HCT116 (cell line): Measurements from ENCODE around the gene CACNA2D3. TPM values are rescaled to one million over a fixed set of nuclear protein-coding genes. Genes with fewer than 3 reads are reported as not detected.

Experiments used
- ATAC-seq: fragments of 200-7000 bp; cut with Tn5 transposase; 2 replicates; pipeline ENCODE4 v1.9.1; 2020; ENCODE audit warnings: mild to moderate bottlenecking, moderate library complexity
- BruUV-seq: library from RNA; stranded (reverse); fragments of 400-500 nt; replicated peaks from 2 replicates; lab custom pipeline; 2021; lab: Mats Ljungman, UMichigan
- CTCF ChIA-PET: fragments of 300-600 bp; sonication (Branson Sonifier 250); formaldehyde crosslinking; loops from one replicate; lab custom pipeline; 2021; ENCODE audit warnings: antibody characterized with exemption; lab: Charles Lee
- POLR2A ChIA-PET: fragments of 300-600, 350-600 bp; sonication (Branson Sonifier 250); formaldehyde crosslinking; loops from one replicate; lab custom pipeline; 2021; ENCODE audit warnings: antibody characterized with exemption; lab: Charles Lee
- RAD21 ChIA-PET, 2 experiments: fragments of 300-600 bp; sonication (Branson Sonifier 250); formaldehyde crosslinking; loops; one replicate each; lab custom pipeline; 2023; ENCODE audit warnings: low total read pairs in 2 of 2; ENCODE audit not compliant: uncharacterized antibody in 2 of 2, unreplicated experiment in 2 of 2, low non-redundant PET in 1 of 2; lab: Charles Lee
- DNase-seq: peaks from one replicate; pipeline ENCODE4 v3.0.0-alpha.2; 2010; ENCODE audit warnings: low read depth, low spot score
- H2AFZ ChIP-seq: fragments of 200-600 bp; shearing (Covaris generic), sonication (generic); 2 replicates; pipeline ENCODE4 v1.6.1; 2017; ENCODE audit warnings: low read depth, mixed run types, mixed read lengths, antibody characterized with exemption, low read length; ENCODE audit not compliant: poor library complexity, severe bottlenecking
- H3K27ac ChIP-seq: 2 replicates; pipeline ENCODE4 v1.5.1; 2012; ENCODE audit warnings: low read depth, low read length
- H3K27me3 ChIP-seq: fragments of 200-600 bp; sonication (generic); 2 replicates; pipeline ENCODE4 v1.6.1; 2016; ENCODE audit warnings: mixed run types, low read length, mixed read lengths; ENCODE audit not compliant: insufficient read depth
- H3K36me3 ChIP-seq, 2 experiments: fragments of 200-500 bp in 1 of 2; fragments of 200-600 bp in 1 of 2; sonication (Bioruptor generic) in 1 of 2; sonication (generic) in 1 of 2; 2 replicates each; pipeline versions ENCODE4 v1.5.1 to v1.6.1; 2014 to 2016; ENCODE audit warnings: low read length in 2 of 2, inconsistent platforms in 1 of 2, mixed read lengths in 1 of 2, mixed run types in 1 of 2; ENCODE audit not compliant: insufficient read depth in 2 of 2, control insufficient read depth in 1 of 2
- H3K4me1 ChIP-seq, 2 experiments: fragments of 200-600 bp in 1 of 2; sonication (generic) in 1 of 2; 2 replicates each; pipeline versions ENCODE4 v1.5.1 to v1.6.1; 2012 to 2017; ENCODE audit warnings: low read length in 2 of 2, inconsistent platforms in 1 of 2, mild to moderate bottlenecking in 1 of 2, mixed read lengths in 1 of 2, mixed run types in 1 of 2, moderate library complexity in 1 of 2; ENCODE audit not compliant: insufficient read depth in 2 of 2, control insufficient read depth in 1 of 2
- H3K4me2 ChIP-seq: fragments of 200-600 bp; sonication (generic); 2 replicates; pipeline ENCODE4 v1.6.1; 2017; ENCODE audit warnings: mixed run types, low read length, mixed read lengths
- H3K4me3 ChIP-seq, 2 experiments: fragments of 200-600 bp in 1 of 2; sonication (generic) in 1 of 2; replicated peaks in 1 of 2; 2 replicates each; pipeline ENCODE4 v1.5.1; 2011 to 2016; ENCODE audit warnings: low read length in 2 of 2, control low read depth in 1 of 2, low read depth in 1 of 2, mild to moderate bottlenecking in 1 of 2, mixed read lengths in 1 of 2, mixed run types in 1 of 2
- H3K79me2 ChIP-seq: fragments of 200-600 bp; sonication (generic); 2 replicates; pipeline ENCODE4 v1.6.1; 2017; ENCODE audit warnings: mild to moderate bottlenecking, mixed run types, low read length, moderate library complexity, mixed read lengths; ENCODE audit not compliant: insufficient read depth
- H3K9ac ChIP-seq: fragments of 200-600 bp; sonication (generic); 2 replicates; pipeline ENCODE4 v1.6.1; 2016; ENCODE audit warnings: low read length, mixed read lengths
- H3K9me2 ChIP-seq: fragments of 200-600 bp; sonication (generic), shearing (Covaris generic); 2 replicates; pipeline ENCODE4 v1.6.1; 2017; ENCODE audit warnings: mixed run types, mild to moderate bottlenecking, moderate library complexity; ENCODE audit not compliant: insufficient read depth
- H3K9me3 ChIP-seq, 2 experiments: fragments of 200-500 bp in 1 of 2; fragments of 200-600 bp in 1 of 2; sonication (Bioruptor generic) in 1 of 2; sonication (generic) in 1 of 2; 2 replicates each; pipeline ENCODE4 v1.6.1; 2014 to 2017; ENCODE audit warnings: low read length in 2 of 2, mixed read lengths in 2 of 2, inconsistent platforms in 1 of 2, low read depth in 1 of 2, mild to moderate bottlenecking in 1 of 2, mixed run types in 1 of 2, moderate library complexity in 1 of 2; ENCODE audit not compliant: control insufficient read depth in 1 of 2, insufficient read depth in 1 of 2
- H4K20me1 ChIP-seq: fragments of 200-600 bp; sonication (generic), shearing (Covaris generic); 2 replicates; pipeline ENCODE4 v1.6.1; 2017; ENCODE audit warnings: mixed run types, mild to moderate bottlenecking, moderate library complexity; ENCODE audit not compliant: insufficient read depth
- CBX3 ChIP-seq: IDR thresholded peaks from 2 replicates; pipeline ENCODE4 v1.6.1; 2012; ENCODE audit warnings: low read depth
- CEBPB ChIP-seq: IDR thresholded peaks from 2 replicates; pipeline ENCODE4 v1.6.1; 2012; ENCODE audit warnings: low read depth
- EGR1 ChIP-seq: IDR thresholded peaks from 2 replicates; pipeline ENCODE4 v1.6.1; 2012; ENCODE audit warnings: low read depth
- ELF1 ChIP-seq: IDR thresholded peaks from 2 replicates; pipeline ENCODE4 v1.6.1; 2012; ENCODE audit warnings: low read depth, borderline replicate concordance
- EZH2 ChIP-seq: fragments of 200-600 bp; sonication (generic); IDR thresholded peaks from 2 replicates; pipeline ENCODE4 v1.6.1; 2017; ENCODE audit warnings: antibody characterized with exemption, mixed run types
- FOSL1 ChIP-seq: IDR thresholded peaks from 2 replicates; pipeline ENCODE4 v1.6.1; 2012; ENCODE audit warnings: low read depth
- JUND ChIP-seq: IDR thresholded peaks from 2 replicates; pipeline ENCODE4 v1.6.1; 2012
- POLR2A ChIP-seq: IDR thresholded peaks from 2 replicates; pipeline ENCODE4 v1.7.0; 2011; ENCODE audit warnings: borderline replicate concordance; ENCODE audit not compliant: insufficient read depth, insufficient read length; ENCODE audit errors: extremely low read depth
- POLR2AphosphoS5 ChIP-seq: IDR thresholded peaks from 2 replicates; pipeline ENCODE4 v1.6.1; 2011; ENCODE audit warnings: mild to moderate bottlenecking, low read depth, low read length, moderate library complexity
- RAD21 ChIP-seq: IDR thresholded peaks from 2 replicates; pipeline ENCODE4 v1.6.1; 2012; ENCODE audit warnings: low read depth, mild to moderate bottlenecking
- SIN3A ChIP-seq: IDR thresholded peaks from 2 replicates; pipeline ENCODE4 v1.6.1; 2012; ENCODE audit warnings: low read depth
- SP1 ChIP-seq: IDR thresholded peaks from 2 replicates; pipeline ENCODE4 v1.6.1; 2012; ENCODE audit warnings: low read depth
- SRF ChIP-seq: IDR thresholded peaks from 2 replicates; pipeline ENCODE4 v1.6.1; 2012; ENCODE audit warnings: low read depth
- TCF7L2 ChIP-seq: IDR thresholded peaks from 2 replicates; pipeline ENCODE4 v1.7.0; 2011; ENCODE audit warnings: borderline replicate concordance, inconsistent platforms; ENCODE audit not compliant: insufficient read depth, insufficient read length; ENCODE audit errors: extremely low read depth
- ZFX ChIP-seq: fragments of 450-650 bp; IDR thresholded peaks from 2 replicates; pipeline ENCODE4 v1.6.1; 2017
- ZNF274 ChIP-seq: fragments of 200-500 bp; sonication (Bioruptor generic); IDR thresholded peaks from 2 replicates; pipeline ENCODE4 v1.6.1; 2014; ENCODE audit warnings: mild to moderate bottlenecking, low read depth, low read length, inconsistent platforms
- intact Hi-C: fragments of 100-400 bp; cut with micrococcal nuclease; formaldehyde crosslinking; loops from 2 replicates; pipeline ENCODE4 v1.10.0; 2022
- total RNA-seq: library from RNA; stranded (reverse); gene quantifications from one replicate; pipeline ENCODE4 v1.2.1, GENCODE V29; 2021; ENCODE audit not compliant: unreplicated experiment
- TF ChIP-seq, protein P1 (sequence below): IDR thresholded peaks from 2 replicates; pipeline ENCODE4 v1.6.1; 2012
- TF ChIP-seq, protein P2 (sequence below), 3 experiments: fragments of 200-600 bp in 1 of 3; sonication (generic) in 1 of 3; IDR thresholded peaks in 2 of 3; conservative IDR thresholded peaks in 1 of 3; 2 replicates each; pipeline ENCODE4 v1.5.1; 2012 to 2017; ENCODE audit warnings: low read depth in 2 of 3, low read length in 2 of 3, antibody characterized with exemption in 1 of 3, borderline replicate concordance in 1 of 3, control low read depth in 1 of 3, mild to moderate bottlenecking in 1 of 3, mixed read lengths in 1 of 3, mixed run types in 1 of 3, moderate library complexity in 1 of 3; ENCODE audit not compliant: insufficient read depth in 1 of 3
- TF ChIP-seq, protein P3 (sequence below): IDR thresholded peaks from 2 replicates; pipeline ENCODE4 v1.6.1; 2012; ENCODE audit warnings: low read depth

Gene CACNA2D3
- total RNA-seq, 1 experiment from 2014 or later: 0.20 TPM

DNA sequence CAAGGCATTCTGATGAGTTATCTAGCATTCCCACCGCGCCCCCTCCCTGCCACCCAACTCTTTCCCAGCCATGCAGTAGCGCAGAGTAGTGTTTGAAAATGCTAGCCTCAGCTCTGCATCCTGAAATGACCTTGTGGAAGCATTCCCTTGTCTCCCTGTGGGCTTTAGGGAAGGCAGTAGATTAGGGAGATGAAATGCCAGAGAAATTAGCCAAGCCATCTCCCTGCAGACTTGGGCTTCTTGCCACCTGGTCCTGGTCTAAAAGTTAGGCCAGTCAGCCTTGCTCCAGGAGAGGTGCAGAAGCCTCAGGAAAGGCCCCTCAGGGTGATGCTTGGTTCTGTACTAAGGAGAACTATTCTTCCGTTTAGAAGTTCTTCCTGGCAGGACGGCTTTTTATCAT lies 231.2 kb downstream of the CACNA2D3 start:
- Histone ChIP-seq H3K79me2 (no peaks in the 10 kb centered on the region), H3K4me1 (no peaks in the 10 kb centered on the region), H3K4me2 (no peak overlapping the region), H3K9me2 (no peaks in the 10 kb centered on the region), H3K27me3 (peaks cover 5% of the 10 kb centered on the region; the same call in 1 of the 2 replicates), H2AFZ (no peak overlapping the region), H3K9me3 (no peaks in the 10 kb centered on the region), H3K27ac (no peak overlapping the region), H3K9ac (no peak overlapping the region), H4K20me1 (no peaks in the 10 kb centered on the region), H3K4me3 (no peak overlapping the region), H3K36me3 (no peaks in the 10 kb centered on the region)
- ATAC-seq (no peak), DNase-seq (no peak)
- ChIA-PET POLR2A (no interaction called here), RAD21 (no interaction called here), CTCF (no interaction called here)
- BruUV-seq: no TSS peak
- intact Hi-C loops: no loop called here
- TF ChIP-seq, protein P1, sequence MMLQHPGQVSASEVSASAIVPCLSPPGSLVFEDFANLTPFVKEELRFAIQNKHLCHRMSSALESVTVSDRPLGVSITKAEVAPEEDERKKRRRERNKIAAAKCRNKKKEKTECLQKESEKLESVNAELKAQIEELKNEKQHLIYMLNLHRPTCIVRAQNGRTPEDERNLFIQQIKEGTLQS: no peak
- TF ChIP-seq CEBPB (no peak), ZNF274 (no peak), ZFX (no peak), SRF (no peak), RAD21 (no peak), SP1 (no peak), TCF7L2 (no peak), SIN3A (no peak), CBX3 (no peak), JUND (no peak), ELF1 (no peak), EZH2 (no peak), FOSL1 (no peak), POLR2A (no peak), EGR1 (no peak), POLR2AphosphoS5 (no peak)
- TF ChIP-seq, protein P2, sequence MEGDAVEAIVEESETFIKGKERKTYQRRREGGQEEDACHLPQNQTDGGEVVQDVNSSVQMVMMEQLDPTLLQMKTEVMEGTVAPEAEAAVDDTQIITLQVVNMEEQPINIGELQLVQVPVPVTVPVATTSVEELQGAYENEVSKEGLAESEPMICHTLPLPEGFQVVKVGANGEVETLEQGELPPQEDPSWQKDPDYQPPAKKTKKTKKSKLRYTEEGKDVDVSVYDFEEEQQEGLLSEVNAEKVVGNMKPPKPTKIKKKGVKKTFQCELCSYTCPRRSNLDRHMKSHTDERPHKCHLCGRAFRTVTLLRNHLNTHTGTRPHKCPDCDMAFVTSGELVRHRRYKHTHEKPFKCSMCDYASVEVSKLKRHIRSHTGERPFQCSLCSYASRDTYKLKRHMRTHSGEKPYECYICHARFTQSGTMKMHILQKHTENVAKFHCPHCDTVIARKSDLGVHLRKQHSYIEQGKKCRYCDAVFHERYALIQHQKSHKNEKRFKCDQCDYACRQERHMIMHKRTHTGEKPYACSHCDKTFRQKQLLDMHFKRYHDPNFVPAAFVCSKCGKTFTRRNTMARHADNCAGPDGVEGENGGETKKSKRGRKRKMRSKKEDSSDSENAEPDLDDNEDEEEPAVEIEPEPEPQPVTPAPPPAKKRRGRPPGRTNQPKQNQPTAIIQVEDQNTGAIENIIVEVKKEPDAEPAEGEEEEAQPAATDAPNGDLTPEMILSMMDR (IDR thresholded peaks at IDR 0.05 in 2 of 3, conservative IDR thresholded peaks at IDR 0.05 in 1 of 3; ENCODE audit: borderline replicate concordance in 1 of 3, insufficient read depth in 1 of 3, low read depth in 2 of 3, low read length in 2 of 3): no peak
- TF ChIP-seq, protein P3, sequence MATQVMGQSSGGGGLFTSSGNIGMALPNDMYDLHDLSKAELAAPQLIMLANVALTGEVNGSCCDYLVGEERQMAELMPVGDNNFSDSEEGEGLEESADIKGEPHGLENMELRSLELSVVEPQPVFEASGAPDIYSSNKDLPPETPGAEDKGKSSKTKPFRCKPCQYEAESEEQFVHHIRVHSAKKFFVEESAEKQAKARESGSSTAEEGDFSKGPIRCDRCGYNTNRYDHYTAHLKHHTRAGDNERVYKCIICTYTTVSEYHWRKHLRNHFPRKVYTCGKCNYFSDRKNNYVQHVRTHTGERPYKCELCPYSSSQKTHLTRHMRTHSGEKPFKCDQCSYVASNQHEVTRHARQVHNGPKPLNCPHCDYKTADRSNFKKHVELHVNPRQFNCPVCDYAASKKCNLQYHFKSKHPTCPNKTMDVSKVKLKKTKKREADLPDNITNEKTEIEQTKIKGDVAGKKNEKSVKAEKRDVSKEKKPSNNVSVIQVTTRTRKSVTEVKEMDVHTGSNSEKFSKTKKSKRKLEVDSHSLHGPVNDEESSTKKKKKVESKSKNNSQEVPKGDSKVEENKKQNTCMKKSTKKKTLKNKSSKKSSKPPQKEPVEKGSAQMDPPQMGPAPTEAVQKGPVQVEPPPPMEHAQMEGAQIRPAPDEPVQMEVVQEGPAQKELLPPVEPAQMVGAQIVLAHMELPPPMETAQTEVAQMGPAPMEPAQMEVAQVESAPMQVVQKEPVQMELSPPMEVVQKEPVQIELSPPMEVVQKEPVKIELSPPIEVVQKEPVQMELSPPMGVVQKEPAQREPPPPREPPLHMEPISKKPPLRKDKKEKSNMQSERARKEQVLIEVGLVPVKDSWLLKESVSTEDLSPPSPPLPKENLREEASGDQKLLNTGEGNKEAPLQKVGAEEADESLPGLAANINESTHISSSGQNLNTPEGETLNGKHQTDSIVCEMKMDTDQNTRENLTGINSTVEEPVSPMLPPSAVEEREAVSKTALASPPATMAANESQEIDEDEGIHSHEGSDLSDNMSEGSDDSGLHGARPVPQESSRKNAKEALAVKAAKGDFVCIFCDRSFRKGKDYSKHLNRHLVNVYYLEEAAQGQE: no peak
